SK-N-SH (cell line): ENCODE data around the gene ZNF774. TPM values are rescaled to one million over a fixed set of nuclear protein-coding genes. Genes with fewer than 3 reads are reported as not detected.

Experiments used
- CTCF ChIA-PET: fragments of 300-600, 350-600 bp; formaldehyde crosslinking; extraction: SDS; loops from one replicate; lab custom pipeline; 2021; lab: Yijun Ruan, JAX
- POLR2A ChIA-PET: fragments of 350-600 bp; sonication (Branson Sonifier 250); formaldehyde crosslinking; extraction: SDS; loops from one replicate; lab custom pipeline; 2020; ENCODE audit warnings: antibody characterized with exemption, inconsistent platforms; lab: Yijun Ruan, JAX
- DNase-seq: peaks from one replicate; pipeline ENCODE4 v3.0.0; 2012
- H2AFZ ChIP-seq: fragments of 200-600 bp; sonication (generic); 2 replicates; pipeline ENCODE4 v1.8.1; 2016; ENCODE audit warnings: antibody characterized with exemption, mild to moderate bottlenecking, low read depth
- H3F3A ChIP-seq: fragments of 200-600 bp; sonication (generic); replicated peaks from 2 replicates; pipeline ENCODE3; 2016; ENCODE audit warnings: antibody characterized with exemption, mild to moderate bottlenecking; ENCODE audit not compliant: insufficient read depth
- H3K27ac ChIP-seq, 2 experiments: fragments of 200-500 bp in 1 of 2; fragments of 200-600 bp in 1 of 2; sonication (Bioruptor generic) in 1 of 2; sonication (generic), shearing (Covaris generic) in 1 of 2; 2 replicates each; pipeline versions ENCODE4 v1.5.1 to v1.6.1; 2014 to 2016; ENCODE audit warnings: low read depth in 2 of 2, inconsistent platforms in 1 of 2, low read length in 1 of 2, mild to moderate bottlenecking in 1 of 2, mixed read lengths in 1 of 2
- H3K27me3 ChIP-seq: fragments of 200-600 bp; sonication (generic), shearing (Covaris generic); 2 replicates; pipeline ENCODE4 v1.6.1; 2016; ENCODE audit warnings: mixed run types; ENCODE audit not compliant: insufficient read depth
- H3K36me3 ChIP-seq, 2 experiments: fragments of 200-500 bp in 1 of 2; fragments of 200-600 bp in 1 of 2; sonication (Bioruptor generic) in 1 of 2; sonication (generic) in 1 of 2; replicated peaks in 1 of 2; 2 replicates each; pipeline versions ENCODE3 to v1.5.1; 2014 to 2016; ENCODE audit warnings: low read length in 1 of 2, mild to moderate bottlenecking in 1 of 2; ENCODE audit not compliant: insufficient read depth in 2 of 2, control insufficient read depth in 1 of 2
- H3K4me1 ChIP-seq, 2 experiments: fragments of 200-500 bp in 1 of 2; fragments of 200-600 bp in 1 of 2; sonication (Bioruptor generic) in 1 of 2; sonication (generic), shearing (Covaris generic) in 1 of 2; 2 replicates each; pipeline versions ENCODE4 v1.5.1 to v1.6.1; 2014 to 2016; ENCODE audit warnings: low read depth in 1 of 2, low read length in 1 of 2, mixed run types in 1 of 2; ENCODE audit not compliant: insufficient read depth in 2 of 2, control insufficient read depth in 1 of 2
- H3K4me2 ChIP-seq: fragments of 200-600 bp; sonication (generic), shearing (Covaris generic); 2 replicates; pipeline ENCODE4 v1.6.1; 2017; ENCODE audit warnings: mixed run types
- H3K4me3 ChIP-seq, 2 experiments: fragments of 200-500 bp in 1 of 2; fragments of 200-600 bp in 1 of 2; sonication (Bioruptor generic) in 1 of 2; sonication (generic), shearing (Covaris generic) in 1 of 2; 2 replicates each; pipeline versions ENCODE4 v1.5.1 to v1.8.1; 2014 to 2016; ENCODE audit warnings: low read depth in 2 of 2, inconsistent platforms in 1 of 2, low read length in 1 of 2, mild to moderate bottlenecking in 1 of 2, mixed read lengths in 1 of 2, moderate library complexity in 1 of 2
- H3K79me2 ChIP-seq: fragments of 200-600 bp; sonication (generic); 2 replicates; pipeline ENCODE4 v1.8.1; 2017; ENCODE audit warnings: mild to moderate bottlenecking; ENCODE audit not compliant: insufficient read depth
- H3K9ac ChIP-seq: fragments of 200-600 bp; sonication (generic); 2 replicates; pipeline ENCODE4 v1.6.1; 2017; ENCODE audit warnings: mixed run types
- H3K9me2 ChIP-seq: fragments of 200-600 bp; sonication (generic); 2 replicates; pipeline ENCODE4 v1.6.1; 2017; ENCODE audit warnings: mixed run types
- H3K9me3 ChIP-seq: fragments of 200-600 bp; sonication (generic); 2 replicates; pipeline ENCODE4 v1.6.1; 2017; ENCODE audit warnings: mixed run types, mild to moderate bottlenecking, moderate library complexity
- H4K20me1 ChIP-seq: fragments of 200-600 bp; sonication (generic); 2 replicates; pipeline ENCODE4 v1.6.1; 2017; ENCODE audit warnings: mild to moderate bottlenecking, mixed run types; ENCODE audit not compliant: insufficient read depth
- CHD2 ChIP-seq: fragments of 150-350 bp; IDR thresholded peaks from 2 replicates; pipeline ENCODE4 v1.6.1; 2018; ENCODE audit warnings: low read length; ENCODE audit not compliant: partially characterized antibody
- ELF1 ChIP-seq: IDR thresholded peaks from 2 replicates; pipeline ENCODE4 v1.4.0; 2012
- IRF3 ChIP-seq: fragments of 150-350 bp; IDR thresholded peaks from 2 replicates; pipeline ENCODE4 v1.6.1; 2016; ENCODE audit warnings: mild to moderate bottlenecking, low read depth, low read length
- JUND ChIP-seq: IDR thresholded peaks from 2 replicates; pipeline ENCODE4 v1.4.0; 2012
- NFIC ChIP-seq: IDR thresholded peaks from 2 replicates; pipeline ENCODE4 v1.4.0; 2012; ENCODE audit warnings: borderline replicate concordance
- NRF1 ChIP-seq: IDR thresholded peaks from 2 replicates; pipeline ENCODE4 v1.6.1; 2012; ENCODE audit warnings: low read depth, mild to moderate bottlenecking, low read length
- REST ChIP-seq: IDR thresholded peaks from 2 replicates; pipeline ENCODE4 v1.6.1; 2012; ENCODE audit warnings: mild to moderate bottlenecking, low read depth, low read length, moderate library complexity
- TEAD4 ChIP-seq: IDR thresholded peaks from 2 replicates; pipeline ENCODE4 v1.4.0; 2012; ENCODE audit warnings: mild to moderate bottlenecking, borderline replicate concordance; ENCODE audit not compliant: insufficient read depth
- WGBS: methylation state at CpG from one replicate; pipeline ENCODE4 v1.1.6; 2017; ENCODE audit warnings: low lambda C conversion rate; 5-methylcytosine and 5-hydroxymethylcytosine counted together
- polyA plus RNA-seq, 3 experiments: library from polyadenylated mRNA; depleted of rRNA; stranded (reverse); fragments of >200 nt; gene quantifications; 2 replicates each; pipeline ENCODE4 v1.2.3, GENCODE V29; 2012
- TF ChIP-seq, protein P1 (sequence below): fragments of 200-600 bp; sonication (generic); IDR thresholded peaks from 2 replicates; pipeline ENCODE4 v1.6.1; 2017; ENCODE audit warnings: antibody characterized with exemption, mild to moderate bottlenecking, moderate library complexity
- TF ChIP-seq, protein P2 (sequence below): IDR thresholded peaks from 2 replicates; pipeline ENCODE4; 2012
- TF ChIP-seq, protein P3 (sequence below): fragments of 150-350 bp; IDR thresholded peaks from 2 replicates; pipeline ENCODE4 v1.6.1; 2017; ENCODE audit warnings: antibody characterized with exemption, low read length, low read depth, borderline replicate concordance

ZNF774 gene
- polyA plus RNA-seq, 1 of the 3 experiments (the other 2 are of a cell fraction), result 1.8 TPM

DNA sequence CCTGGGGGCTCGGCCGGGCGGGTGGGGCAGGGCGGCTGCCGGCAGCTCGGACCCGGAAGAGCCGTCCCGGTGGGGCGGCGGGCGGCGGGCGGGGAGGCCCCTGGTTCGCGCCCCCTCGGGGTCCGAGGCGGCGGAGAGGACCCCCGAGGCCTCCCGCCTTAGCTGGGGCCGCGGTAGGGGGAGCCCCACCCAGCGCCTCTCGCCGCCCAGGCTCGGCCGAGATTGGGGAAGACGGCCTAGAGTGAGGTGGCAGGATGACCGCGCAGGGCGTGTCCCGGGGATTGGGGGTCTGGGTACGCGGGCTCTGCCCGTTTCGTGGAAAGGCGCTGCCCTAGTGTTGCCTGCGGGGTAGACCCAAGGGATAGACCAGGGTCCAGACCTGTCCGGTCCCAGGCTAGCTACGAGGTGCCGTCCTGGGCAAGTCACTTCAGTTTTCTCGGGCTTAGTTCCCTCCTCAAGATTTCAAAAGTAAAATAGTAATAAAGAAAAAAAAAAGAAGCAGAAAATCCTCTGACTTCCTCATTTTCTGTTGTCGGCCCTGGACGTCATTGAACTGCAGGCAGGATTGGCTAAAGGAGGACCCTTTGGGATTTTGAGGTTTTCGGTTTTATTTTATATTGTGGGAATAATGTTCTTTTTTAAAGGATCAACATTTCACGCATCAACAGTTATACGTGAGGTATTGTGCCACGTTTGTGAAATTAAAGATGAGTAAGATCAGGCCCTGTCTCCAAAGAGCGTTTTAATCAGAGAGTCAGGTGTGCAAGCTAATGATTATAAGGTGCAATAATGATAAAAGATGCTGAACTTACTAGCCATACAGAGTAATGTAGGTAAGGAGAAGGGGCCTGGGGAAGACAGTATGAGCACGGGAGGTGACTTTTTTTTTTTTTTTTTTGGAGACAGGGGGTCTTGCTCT is 36.6 kb downstream of the ZNF774 start:
- Histone ChIP-seq H3K27me3 (no peaks in the 10 kb centered on the region), H3K9me3 (no peaks in the 10 kb centered on the region), H3K9ac (peak overlapping the region; percentile 99), H3K4me1 (peaks cover 3 to 16% of the 10 kb centered on the region in 2 experiments; a peak in 3 of 4 replicates), H2AFZ (0 out of 2 replicates have a peak overlapping the region, but pooled peaks have one; percentile 25), H3K9me2 (no peaks in the 10 kb centered on the region), H3K4me3 (peak overlapping the region; percentile 77 to 95), H3F3A (peaks cover 17% of the 10 kb centered on the region), H3K4me2 (peak overlapping the region; percentile 80), H3K27ac (peak overlapping the region; percentile 66 to 82), H3K79me2 (peaks cover 53% of the 10 kb centered on the region), H3K36me3 (peaks cover 11 to 31% of the 10 kb centered on the region in 2 experiments), H4K20me1 (peaks cover 43% of the 10 kb centered on the region)
- 5% methylated on average over 22 of the region's 52 CpGs for WGBS
- no peak for DNase-seq
- POLR2A ChIA-PET, result interaction anchor here (0.5 to 1.0 kb wide), 5 partner anchors 17 to 565 kb away, joined by 3 read pairs; no protein-coding TSS in a partner anchor
- TF ChIP-seq ELF1 (no peak), NFIC (no peak), IRF3 (no peak)
- TF ChIP-seq, protein P1, sequence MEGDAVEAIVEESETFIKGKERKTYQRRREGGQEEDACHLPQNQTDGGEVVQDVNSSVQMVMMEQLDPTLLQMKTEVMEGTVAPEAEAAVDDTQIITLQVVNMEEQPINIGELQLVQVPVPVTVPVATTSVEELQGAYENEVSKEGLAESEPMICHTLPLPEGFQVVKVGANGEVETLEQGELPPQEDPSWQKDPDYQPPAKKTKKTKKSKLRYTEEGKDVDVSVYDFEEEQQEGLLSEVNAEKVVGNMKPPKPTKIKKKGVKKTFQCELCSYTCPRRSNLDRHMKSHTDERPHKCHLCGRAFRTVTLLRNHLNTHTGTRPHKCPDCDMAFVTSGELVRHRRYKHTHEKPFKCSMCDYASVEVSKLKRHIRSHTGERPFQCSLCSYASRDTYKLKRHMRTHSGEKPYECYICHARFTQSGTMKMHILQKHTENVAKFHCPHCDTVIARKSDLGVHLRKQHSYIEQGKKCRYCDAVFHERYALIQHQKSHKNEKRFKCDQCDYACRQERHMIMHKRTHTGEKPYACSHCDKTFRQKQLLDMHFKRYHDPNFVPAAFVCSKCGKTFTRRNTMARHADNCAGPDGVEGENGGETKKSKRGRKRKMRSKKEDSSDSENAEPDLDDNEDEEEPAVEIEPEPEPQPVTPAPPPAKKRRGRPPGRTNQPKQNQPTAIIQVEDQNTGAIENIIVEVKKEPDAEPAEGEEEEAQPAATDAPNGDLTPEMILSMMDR, result no peak
- CTCF ChIA-PET, result interaction anchor here (2.0 to 2.1 kb wide), 2 partner anchors 69 to 94 kb away, joined by 7 to 10 read pairs; no protein-coding TSS in a partner anchor

GRCh38 chr15:90389513-90389912 is 37.4 kb downstream of the ZNF774 start:
- Histone ChIP-seq H3K36me3 (peaks cover 11 to 31% of the 10 kb centered on the region in 2 experiments), H3K79me2 (peaks cover 61% of the 10 kb centered on the region), H3K4me3 (peak overlapping the region; percentile 77 to 95; a peak in 3 of 4 replicates)
- TF ChIP-seq, protein P2, sequence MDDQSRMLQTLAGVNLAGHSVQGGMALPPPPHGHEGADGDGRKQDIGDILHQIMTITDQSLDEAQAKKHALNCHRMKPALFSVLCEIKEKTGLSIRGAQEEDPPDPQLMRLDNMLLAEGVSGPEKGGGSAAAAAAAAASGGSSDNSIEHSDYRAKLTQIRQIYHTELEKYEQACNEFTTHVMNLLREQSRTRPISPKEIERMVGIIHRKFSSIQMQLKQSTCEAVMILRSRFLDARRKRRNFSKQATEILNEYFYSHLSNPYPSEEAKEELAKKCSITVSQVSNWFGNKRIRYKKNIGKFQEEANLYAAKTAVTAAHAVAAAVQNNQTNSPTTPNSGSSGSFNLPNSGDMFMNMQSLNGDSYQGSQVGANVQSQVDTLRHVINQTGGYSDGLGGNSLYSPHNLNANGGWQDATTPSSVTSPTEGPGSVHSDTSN, result no peak
- TF ChIP-seq NRF1 (no peak), CHD2 (no peak), JUND (no peak), ELF1 (no peak), TEAD4 (no peak), REST (no peak)
- TF ChIP-seq, protein P3, sequence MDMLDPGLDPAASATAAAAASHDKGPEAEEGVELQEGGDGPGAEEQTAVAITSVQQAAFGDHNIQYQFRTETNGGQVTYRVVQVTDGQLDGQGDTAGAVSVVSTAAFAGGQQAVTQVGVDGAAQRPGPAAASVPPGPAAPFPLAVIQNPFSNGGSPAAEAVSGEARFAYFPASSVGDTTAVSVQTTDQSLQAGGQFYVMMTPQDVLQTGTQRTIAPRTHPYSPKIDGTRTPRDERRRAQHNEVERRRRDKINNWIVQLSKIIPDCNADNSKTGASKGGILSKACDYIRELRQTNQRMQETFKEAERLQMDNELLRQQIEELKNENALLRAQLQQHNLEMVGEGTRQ, result no peak
- TF ChIP-seq, all 33 proteins: peak for 0
- H2AFZ ChIP-seq, result no peak overlapping the region
- H3F3A ChIP-seq, result peaks cover 19% of the 10 kb centered on the region
- H4K20me1 ChIP-seq, result peaks cover 50% of the 10 kb centered on the region
- ChIA-PET POLR2A (no interaction called here), CTCF (interaction anchor here (2.1 kb wide), 1 partner anchor 69 kb away, joined by 7 read pairs; no protein-coding TSS in a partner anchor)
- peaks cover 3 to 16% of the 10 kb centered on the region in 2 experiments; a peak in 3 of 4 replicates for H3K4me1 ChIP-seq
- no peaks in the 10 kb centered on the region for H3K27me3 ChIP-seq
- DNase-seq, result no peak
- H3K4me2 ChIP-seq, result peak overlapping the region; percentile 80
- no peaks in the 10 kb centered on the region for H3K9me3 ChIP-seq
- no peaks in the 10 kb centered on the region for H3K9me2 ChIP-seq
- peak overlapping the region; percentile 99 for H3K9ac ChIP-seq
- WGBS, result 95% methylated on average over 6 of the region's 6 CpGs
- H3K27ac ChIP-seq, result peak overlapping the region in 1 of 2 experiments; percentile 82; a peak in 1 of 4 replicates
